ENCODE results near the gene TLR1. TPM values are rescaled to one million over a fixed set of nuclear protein-coding genes. Genes with fewer than 3 reads are reported as not detected.

Gene TLR1
- total RNA-seq, 1 donor from 2014 or later: 6.3 TPM

DNA sequence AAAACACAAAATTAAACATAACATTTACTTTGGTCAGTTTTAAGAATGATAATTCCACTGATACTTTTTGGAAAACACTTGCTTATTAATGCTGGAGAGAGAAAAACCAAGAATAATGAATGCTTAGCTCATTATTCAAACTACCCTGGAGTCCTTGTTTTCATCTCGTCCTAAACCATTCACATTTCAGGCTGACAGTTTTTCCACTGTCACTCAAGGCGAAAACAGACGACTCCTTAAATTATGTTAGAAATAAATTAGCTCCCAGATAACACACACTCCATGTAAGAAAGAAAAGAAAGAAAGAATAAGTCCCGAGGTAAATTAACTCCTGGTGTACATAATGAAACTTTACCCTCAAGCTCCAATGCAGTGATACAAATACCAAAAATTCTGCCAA, 55.3 kb downstream of the TLR1 start:
- Histone ChIP-seq H3K27ac (ENCODE audit: low read depth, low read length) (no peak overlapping the region), H3K27me3 (ENCODE audit: control insufficient read depth in 3 of 3, insufficient read depth in 3 of 3, low read length in 3 of 3) (no peaks in the 10 kb centered on the region), H3K4me3 (ENCODE audit: low read length in 3 of 3) (no peak overlapping the region), H3K4me1 (ENCODE audit: control insufficient read depth in 3 of 3, insufficient read depth in 3 of 3, low read length in 3 of 3) (peaks cover 0 to 6% (median 5%) of the 10 kb centered on the region in 3 donors), H3K9ac (ENCODE audit: low read depth in 1 of 3, low read length in 3 of 3) (no peak overlapping the region), H3K36me3 (ENCODE audit: control insufficient read depth in 3 of 3, insufficient read depth in 3 of 3, low read length in 3 of 3) (no peaks in the 10 kb centered on the region), H3K9me3 (ENCODE audit: control insufficient read depth in 3 of 3, low read length in 3 of 3) (peaks cover 0 to 2% (median 0%) of the 10 kb centered on the region in 3 donors)

DNA sequence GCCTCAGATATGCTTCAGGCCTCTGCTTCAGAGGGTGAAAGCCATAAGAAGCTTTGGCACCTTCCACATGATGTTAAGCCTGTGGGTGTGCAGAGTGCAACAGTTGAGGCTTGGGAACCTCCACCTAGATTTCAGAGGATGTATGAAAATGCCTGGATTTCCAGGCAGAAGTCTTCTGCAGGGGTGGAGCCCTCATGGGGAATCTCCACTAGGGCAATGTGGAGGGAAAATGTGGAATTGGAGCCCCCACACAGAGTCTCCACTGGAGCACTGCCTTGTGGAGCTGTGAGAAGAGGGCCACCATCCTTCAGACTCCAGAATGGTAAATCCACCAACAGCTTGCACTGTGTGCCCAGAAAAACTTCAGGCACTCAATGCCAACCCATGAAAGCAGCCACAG, 57.0 kb downstream of the TLR1 start:
- H3K27ac ChIP-seq (ENCODE audit: low read depth, low read length): no peak overlapping the region

More for the DNA sequence above, 57.0 kb downstream of the TLR1 start:
- Histone ChIP-seq H3K27me3 (ENCODE audit: control insufficient read depth in 3 of 3, insufficient read depth in 3 of 3, low read length in 3 of 3) (no peaks in the 10 kb centered on the region), H3K9ac (ENCODE audit: low read depth in 1 of 3, low read length in 3 of 3) (no peak overlapping the region), H3K9me3 (ENCODE audit: control insufficient read depth in 3 of 3, low read length in 3 of 3) (peaks cover 0 to 2% (median 0%) of the 10 kb centered on the region in 3 donors), H3K36me3 (ENCODE audit: control insufficient read depth in 3 of 3, insufficient read depth in 3 of 3, low read length in 3 of 3) (no peaks in the 10 kb centered on the region), H3K4me1 (ENCODE audit: control insufficient read depth in 3 of 3, insufficient read depth in 3 of 3, low read length in 3 of 3) (no peaks in the 10 kb centered on the region), H3K4me3 (ENCODE audit: low read length in 3 of 3) (no peak overlapping the region)

Small RNA genes lying within 50 kb of the gene (small RNA-seq; reads per million reads assigned to genes)
- gene RNA5SP158: not detected

Other genes with a start within 250 kb of the TLR1 start
- 20.9 TPM for gene KLF3, start 140.6 kb downstream of the TLR1 start, total RNA-seq
- gene TLR10, start 21.8 kb downstream of the TLR1 start, total RNA-seq: 0.52 TPM
- gene TLR6, start 52.0 kb upstream of the TLR1 start, total RNA-seq: 1.0 TPM
- 57.4 TPM for gene FAM114A1, start 63.0 kb upstream of the TLR1 start, total RNA-seq
- gene TMEM156, start 227.6 kb upstream of the TLR1 start, total RNA-seq: under 0.01 TPM